Fibroblast of skin of right quadriceps (primary cell): ENCODE measurements around the gene ZNF536.
A peak's percentile ranks its signal among the peaks of the same experiment; 100 is the strongest.

ENCODE experiments used
- DNase-seq: peaks from one replicate; pipeline ENCODE4 v3.0.0-alpha.2; 2013

ZNF536 gene

DNA sequence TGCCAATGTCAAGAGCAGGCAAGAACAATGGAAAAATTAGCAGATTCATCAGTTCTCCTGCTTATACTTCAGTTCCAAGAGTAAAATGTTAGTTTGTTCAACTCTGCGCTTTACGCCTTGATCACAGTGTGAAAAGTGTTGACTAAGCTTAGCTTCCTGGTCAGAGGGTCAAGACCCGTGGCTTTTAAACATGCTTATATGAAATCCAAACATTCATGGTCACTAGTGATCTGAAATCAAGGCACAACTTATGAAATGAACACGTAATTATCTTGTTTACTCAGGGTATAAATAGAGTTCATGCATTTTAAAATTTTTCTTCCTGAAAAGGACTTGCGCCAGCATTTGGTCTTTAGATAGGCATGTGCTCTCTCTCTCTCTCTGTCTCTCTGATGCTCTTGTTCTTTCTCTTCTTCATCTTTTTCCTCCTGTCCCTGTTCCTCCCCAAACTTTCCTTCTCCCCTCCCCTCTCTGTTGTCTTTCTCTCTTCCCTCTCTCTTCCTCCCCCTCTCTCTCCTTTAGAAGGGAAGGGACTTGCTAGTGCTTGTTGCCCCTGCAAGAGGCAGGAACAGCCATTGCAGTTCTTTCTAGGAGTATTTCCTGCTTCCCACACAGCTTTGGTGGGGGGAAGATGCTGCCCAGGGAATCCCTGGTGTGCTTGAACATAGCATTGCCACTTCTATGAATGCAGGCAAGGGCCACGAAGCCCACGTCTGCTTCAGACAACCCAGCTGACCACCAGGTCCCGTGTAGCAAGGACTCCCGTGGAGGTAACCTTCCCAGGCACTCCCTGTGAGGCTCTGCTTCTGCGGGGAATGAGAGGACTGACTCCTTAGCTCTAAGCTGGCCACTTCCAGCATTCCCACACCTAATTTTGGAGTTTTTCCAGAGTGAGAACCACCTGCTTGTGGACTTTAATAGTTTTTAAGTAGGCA, 7.1 kb upstream of the ZNF536 start:
- no peak for DNase-seq

DNA sequence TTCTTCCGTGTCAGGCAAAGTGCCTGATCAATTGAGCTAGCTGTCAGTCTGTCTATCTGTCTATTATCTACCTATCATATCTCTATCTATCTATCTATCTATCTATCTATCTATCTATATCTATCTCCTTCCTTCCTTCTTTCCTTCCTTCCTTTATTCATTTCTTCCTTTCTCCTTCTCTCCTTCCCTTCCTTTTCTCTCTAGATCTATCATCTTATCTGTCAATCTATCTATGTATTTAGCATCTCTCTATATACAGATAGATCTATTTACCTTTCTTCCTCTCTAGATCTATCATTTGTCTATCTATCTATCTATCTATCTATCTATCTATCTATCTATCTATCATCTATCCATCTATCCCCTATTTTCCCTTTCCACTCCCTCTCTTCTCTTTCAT, 5.9 kb upstream of the ZNF536 start:
- no peak for DNase-seq

DNA sequence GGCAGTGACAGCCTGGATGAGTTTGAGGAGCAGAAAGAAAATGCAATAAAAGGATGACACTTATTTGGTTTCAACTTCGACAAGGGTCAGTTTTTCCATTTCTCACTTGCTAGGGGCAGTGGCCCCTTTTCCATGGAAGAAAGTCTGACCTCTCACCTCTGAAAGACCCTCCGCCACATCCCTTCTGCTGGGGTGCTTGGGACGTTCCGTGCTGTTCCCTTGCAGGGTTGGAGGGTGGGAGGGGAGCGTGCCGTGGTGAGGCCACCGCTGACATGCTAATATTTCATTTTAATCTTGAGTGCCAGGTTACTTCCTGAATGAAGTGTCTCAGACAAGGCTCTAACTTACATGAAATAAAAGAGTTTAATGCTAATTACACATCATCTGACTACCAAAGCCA, 5.2 kb upstream of the ZNF536 start:
- no peak for DNase-seq

DNA sequence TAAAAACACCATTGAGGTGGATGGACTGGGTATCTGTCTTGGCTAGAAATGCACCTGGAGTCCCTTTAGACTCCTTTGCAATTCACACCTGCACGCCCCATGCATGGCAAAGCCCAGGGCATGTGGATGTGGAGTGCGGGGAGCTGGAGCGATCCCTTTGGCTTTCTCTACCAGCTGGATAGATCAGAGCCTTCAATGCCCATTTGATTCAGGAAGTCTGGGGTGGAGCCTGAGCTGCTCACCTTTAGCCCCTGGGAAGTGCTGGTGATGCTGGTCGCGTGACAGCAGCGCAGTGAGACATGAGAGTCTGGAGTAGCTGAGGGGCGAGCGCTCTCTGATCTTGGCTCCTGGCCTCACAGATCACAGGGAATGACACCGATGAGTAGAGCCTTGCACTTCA, 4.8 kb upstream of the ZNF536 start:
- DNase-seq = no peak

DNA sequence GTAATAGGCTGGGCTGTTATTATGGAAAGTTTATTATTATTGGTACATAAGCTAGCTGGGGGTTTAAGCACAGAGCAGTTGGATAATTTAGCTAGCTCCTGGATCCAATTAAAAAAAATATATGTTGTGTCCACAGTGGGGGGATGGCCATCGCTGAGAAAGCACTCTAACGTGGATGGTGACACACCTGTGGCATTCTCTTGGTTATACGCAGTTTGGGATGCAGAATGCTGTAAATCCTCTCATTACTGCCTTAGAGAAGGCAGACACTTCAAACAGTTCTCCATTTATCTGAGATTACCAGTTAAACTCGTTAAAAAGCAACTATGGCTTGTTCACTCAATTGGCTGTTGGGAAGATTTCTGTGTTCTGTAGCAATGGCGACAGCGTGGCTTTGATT, 2.4 kb upstream of the ZNF536 start:
- no peak for DNase-seq

DNA sequence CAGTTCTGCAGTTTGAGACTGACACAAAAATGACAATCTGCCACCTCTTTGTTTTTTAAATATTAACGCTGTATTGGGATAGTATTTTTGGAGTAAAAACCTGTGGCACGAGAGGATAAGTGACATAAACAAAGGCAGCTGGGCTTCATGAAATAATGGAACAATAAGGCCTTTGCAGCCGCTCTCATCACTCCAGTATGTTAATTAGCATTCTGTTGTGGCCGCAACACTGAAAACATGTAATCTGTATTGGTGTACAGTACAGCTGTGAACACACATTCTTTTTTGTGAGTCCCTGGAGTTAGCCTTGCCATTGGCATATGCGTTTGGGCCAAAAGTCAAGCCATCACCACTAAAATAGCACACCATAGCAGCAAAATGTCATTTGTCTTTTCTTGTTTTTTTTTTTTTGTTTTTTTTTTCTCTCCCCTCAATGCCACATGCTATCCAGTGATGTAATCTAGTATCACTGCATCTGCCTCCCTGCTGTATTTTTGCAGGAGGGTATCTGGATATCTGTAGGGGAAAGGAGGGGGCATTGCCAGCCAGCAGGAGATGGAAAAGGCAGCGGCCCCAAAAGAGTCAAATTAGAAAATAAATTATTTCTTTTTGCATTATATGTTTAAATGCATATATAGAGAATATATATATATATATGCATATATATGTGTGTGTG, 885 bp upstream of the ZNF536 start:
- peak; percentile 28 for DNase-seq

DNA sequence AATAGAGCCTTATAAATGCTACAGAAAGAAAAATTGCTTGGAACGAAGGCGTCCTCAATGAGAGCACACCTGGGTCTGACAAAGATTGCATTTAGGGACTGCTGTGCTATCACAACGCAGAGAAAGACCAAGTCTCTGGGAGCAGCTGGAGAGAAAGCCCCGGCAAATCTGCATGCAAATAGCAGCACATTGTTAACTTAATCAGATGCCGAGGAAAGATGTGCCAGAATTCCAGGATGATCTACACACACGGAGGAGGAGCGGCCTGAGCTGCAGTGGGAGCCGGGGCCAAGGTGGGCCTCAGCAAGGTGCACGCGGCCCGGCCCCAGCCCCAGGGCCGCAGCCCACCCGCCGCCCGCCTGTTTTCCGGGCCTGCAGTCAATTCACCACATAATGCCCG, 1.4 kb downstream of the ZNF536 start:
- no peak for DNase-seq

DNA sequence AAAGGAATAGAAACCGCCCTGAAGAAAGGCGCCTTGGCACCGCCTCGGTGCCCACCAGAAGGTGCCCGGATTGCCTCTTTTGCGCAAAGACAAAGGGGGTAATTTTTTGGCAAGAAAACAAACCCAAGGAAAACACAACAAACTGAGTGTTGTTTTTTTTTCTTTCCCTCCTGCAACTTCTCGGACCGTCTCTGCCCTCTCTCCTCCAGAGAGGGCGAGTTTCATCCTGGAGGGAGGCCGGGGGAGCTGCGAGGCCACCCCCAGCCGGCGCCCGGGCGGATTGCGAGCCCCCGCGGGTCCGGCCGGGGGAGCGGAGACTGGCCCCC, 2.3 kb downstream of the ZNF536 start:
- DNase-seq = no peak

DNA sequence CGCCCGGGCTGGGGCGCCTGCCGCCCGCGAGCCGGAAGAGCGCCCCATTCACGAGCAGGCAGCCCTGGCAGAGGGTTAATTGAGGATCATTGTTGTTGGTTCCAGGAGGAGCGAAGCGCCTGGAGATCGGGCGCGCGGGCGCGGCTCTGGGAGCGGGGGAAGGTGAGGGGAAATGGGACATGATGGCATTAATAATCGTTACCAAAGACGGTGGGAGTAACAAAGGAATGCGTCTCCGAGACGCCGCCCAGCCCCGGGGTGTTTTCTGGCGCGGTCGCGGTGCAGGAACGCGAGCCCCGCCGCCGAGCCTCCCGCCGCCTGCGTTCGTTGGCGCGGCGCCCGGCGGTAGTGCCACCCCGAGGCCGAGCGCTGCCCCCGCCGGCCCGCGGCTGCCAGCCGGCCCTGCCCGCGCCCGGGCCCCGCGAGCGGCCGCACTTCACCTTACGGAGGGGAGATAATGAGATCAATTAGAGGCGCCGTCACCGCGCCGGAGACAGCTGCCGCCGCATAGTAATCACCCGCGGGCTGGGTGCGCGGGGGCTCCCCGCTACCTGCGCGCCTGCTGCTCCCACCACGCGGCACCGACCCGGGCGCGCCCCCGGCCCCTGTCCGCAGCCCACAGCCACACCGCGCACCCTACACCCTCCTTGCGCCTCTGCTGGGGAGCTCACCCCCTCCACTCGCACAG, 2.8 kb downstream of the ZNF536 start:
- DNase-seq = no peak

DNA sequence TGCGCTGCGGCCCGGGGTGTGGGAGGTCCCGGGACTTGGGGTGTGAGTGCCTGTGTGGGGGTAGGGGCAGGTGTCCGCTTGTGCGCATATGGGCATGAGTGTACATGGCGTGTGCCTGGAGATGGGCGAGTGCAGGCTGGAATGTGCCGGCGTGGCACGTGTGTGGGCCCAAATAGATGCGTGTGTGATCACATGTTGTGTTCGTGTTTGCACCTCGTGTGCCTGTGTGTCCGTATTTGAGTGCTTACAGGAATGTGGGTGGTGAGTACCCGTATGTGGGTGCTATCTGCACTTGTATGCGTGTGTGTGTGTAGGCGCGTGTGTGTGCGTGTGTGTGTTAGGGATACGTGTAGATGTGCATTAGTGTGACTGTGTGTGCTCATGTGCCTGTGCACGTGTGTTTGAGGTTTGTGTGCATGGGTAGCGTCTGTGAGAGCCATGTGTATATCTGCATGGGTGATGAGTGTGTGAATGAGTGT, 3.4 kb downstream of the ZNF536 start:
- no peak for DNase-seq

DNA sequence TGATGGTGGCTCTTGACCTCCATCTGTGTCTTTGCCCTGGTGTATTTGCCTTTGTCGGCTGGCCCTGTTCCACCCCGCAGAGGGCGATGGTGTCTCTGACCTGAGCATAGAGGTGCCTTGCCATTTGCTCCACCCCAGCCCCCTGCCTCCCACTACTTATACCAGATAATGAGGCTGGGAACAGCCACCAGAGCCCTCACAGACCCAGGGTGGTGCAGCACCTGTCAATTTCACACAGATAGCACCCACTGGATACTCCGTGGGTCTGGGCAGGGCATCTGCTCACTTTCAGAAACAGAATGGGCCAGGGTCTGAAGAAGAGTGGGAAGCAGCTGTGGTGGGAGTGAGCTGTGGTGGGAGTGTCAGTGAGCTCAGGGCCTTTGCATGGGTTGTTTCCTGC, 4.1 kb downstream of the ZNF536 start:
- no peak for DNase-seq

DNA sequence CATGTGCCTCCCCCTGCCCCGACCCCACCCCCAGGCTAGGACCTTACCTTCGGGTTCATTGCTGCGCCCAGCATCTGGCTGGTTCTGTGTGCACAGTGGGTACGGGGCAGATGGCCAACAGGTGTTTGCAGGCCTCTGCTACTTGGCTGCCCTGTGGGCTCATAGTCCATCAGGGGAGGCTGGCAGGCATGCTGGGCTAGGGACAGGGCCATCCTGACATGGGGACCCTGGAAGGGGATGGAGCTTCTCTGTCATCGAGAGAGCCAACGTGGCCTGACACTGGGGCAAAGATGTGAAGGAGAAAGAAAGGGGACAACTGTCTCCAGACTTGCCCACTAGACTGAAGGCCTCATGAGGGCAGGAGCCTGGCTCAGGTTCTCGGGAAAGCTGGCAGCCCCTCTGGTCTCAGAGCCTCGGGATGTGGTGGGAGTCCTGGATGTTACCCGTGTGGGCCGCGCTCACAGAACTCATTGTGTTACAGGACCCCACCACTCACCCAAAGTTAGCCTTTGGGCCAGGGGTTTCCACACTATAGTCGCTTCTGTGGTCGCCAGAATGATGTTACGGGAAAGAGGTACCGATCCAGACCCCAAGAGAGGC, 4.7 kb downstream of the ZNF536 start:
- no peak for DNase-seq

DNA sequence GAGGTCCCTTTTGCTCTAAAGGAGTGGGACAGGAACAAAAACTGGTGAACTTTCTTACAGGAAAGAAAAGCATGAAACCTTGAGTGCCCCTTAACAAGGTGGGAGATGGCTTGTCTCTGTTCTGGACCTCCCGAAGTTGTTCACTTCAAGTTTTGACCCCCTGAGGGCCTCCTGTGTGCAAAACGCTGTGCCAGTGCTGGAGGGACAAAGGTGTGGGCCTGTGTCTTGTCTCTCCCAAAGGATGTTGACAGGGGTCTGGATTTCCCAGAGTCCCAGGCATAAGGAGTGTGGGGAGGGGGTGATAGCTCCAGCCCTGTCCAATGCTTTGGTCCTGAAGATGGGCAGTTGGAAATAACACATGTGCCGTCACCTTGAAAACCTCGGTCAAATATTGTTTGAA, 6.5 kb downstream of the ZNF536 start:
- DNase-seq = no peak

DNA sequence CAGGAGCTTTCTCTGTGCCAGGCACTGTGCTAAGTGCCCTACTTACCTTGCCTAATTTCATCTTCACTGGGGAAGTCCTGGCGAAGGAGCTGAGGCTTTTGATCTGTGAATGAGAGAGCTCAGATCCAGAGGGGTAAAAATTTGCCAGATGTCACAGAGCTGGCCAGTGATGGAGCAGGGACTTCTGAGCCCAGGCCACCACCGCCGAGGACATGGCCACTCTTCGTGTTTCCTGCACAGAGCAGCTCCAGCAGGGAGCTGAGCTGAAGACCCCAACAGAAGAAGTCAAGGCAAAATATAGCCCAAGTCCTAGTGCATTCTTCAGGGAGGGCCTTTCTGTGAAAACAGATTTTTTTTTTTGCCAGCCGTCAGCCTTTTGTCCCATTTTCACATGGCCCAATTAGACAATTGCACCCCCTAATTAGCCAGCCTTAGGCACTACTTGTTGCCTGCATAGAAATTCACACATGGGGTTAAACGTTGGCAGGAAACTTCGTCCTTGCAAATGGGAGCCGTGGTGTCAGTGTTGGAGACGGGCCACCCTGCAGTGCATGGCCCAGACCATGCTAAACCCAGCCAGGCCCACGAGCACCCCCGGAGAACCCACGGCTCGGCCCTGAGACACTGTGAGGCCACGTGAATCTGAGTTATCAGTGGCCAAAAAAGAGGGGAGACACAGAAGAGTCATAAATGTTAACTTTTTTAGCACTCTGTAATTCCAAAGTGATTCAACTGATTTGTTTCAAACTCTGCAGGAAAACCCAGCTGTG, 7.8 kb downstream of the ZNF536 start:
- no peak for DNase-seq

DNA sequence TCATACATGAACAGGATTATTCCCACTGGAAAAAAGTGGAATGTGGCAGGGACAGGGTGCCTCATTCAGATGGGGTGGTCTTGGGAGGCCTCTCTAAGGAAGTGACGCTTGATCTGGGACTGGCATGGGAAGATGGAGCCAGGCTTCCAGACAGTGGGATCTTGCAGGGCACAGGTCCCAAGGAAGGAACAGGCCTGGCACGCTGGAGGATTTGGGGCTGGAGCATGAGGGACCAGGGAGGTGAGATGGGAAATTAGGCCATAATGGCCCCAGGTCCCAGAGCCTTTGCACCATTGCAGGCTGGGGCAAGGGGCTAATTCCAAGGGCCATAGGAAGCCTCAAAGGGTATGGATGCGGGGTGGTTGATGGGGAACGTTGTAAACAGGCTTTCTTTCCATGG, 9.2 kb downstream of the ZNF536 start:
- DNase-seq = no peak

DNA sequence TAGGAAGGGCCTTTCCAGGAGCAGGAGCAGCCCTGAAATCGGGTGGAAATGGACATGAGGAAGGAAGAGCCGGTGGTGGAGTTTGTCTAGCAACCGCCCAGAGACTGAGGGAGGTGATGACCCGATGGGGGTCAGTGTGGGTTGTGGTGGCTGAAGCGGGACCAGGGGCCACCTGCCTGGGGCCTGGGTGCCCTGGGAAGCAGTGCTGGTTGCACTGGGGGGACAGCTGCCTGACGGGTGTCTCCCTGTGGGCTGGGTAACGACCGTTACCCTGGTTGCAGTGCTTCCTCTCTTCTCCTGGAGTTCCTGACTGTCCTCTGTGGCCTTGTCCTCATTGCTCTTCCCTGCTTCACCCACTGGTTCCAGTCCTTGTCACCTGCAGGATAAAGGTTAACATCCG, 13.0 kb downstream of the ZNF536 start:
- DNase-seq = no peak

DNA sequence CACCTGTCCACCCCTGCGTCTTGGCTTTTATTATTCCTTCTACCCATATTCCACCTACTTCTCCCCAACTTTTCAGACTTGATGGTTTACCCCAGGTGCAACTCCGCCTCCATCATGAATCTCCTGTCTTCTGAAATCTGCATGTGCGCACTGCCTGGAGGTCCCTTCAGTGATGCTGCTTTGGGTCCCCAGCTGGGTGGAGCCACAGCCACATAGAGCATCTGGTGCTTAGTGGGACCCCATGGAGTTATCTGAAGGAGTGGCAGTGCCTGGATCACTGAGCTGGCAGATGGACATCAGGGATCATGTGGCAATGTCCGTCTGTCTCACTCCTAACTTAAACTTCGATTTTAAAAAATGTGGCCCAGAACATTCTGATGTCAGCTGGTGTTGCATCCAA, 13.5 kb downstream of the ZNF536 start:
- DNase-seq = no peak

DNA sequence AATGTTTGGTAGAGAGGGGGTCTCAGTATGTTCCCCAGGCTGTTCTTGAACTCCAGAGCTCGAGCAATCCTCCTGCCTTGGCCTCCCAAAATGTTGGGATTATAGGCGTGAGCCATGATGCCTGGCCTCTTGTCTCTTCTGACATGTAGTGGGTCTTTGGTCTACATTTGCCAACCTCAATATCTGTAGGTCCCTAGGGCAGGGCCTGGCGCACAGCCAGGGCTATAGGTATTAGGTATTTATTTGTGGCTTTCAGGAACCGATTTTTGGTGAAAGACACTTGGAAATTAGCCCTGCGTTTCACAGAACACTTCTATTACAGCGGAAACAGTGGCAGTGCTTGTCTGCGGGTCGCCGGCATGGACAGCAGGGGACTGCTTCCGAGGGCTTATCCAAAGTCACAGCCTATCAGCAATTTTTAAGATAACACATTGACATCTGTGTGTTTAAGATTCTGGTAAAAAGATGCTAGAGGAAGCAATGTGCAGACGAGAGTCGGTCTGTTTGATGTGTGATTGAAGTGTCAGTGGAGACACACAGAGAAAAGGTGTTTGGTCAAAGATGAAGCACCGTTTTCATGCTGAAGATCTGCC, 14.5 kb downstream of the ZNF536 start:
- DNase-seq = no peak

DNA sequence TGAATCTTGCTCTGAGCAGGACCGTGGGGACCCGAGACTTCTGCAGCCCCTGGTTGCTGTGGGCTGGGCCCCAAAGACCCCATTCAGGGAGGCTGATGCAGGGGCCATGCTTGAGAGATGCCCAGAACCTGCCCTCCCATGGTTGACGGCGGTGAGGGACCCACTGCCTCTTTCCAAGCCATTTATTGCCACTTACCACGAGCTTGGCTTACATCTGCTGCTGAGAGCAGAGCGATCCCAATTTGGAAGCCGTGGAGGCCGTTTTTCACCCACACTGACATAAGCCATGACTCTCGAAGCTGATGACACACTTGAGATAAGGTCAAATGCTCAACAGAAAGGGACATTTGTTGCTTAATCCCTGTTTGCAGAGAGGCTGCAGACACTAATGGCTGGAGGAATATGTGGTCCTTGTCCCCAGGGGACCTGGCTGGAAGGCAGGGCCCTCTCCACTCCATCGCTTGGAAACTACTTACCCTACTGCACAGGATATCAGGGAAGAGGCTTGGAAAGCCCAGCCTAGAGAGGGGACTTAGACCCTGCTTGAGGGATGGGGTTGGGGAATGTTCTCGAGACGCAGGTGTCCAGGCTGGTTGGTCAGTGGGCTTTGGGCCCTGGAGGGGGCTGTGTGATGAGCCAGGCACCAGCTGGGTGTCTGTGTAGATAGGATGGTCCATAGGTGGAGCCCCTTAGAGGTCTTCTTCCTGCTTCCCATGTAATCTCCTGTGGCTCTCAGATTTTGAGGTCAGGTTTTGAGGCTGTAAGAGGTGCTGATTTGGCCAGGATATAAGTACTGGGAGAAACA, 15.3 kb downstream of the ZNF536 start:
- DNase-seq = no peak

DNA sequence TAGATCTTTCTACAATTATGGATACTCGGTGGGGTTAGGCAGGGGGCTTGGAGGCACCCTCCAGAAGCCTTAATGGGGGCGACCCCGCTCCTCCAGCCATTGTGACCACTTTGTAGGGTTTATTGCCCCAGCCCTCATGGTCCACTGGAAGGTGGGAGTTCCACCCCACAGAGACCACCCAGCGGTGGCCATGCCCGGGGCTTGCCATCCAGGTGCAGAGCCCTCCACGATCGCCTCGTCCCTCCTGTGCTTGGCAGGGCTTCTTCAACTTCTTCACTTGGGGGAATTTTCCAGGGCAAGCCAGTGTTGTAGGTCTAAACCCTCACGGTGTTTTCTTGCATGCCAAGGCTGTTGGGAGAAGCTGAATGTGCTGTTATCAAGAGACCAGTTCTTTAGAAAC, 16.1 kb downstream of the ZNF536 start:
- DNase-seq = no peak

DNA sequence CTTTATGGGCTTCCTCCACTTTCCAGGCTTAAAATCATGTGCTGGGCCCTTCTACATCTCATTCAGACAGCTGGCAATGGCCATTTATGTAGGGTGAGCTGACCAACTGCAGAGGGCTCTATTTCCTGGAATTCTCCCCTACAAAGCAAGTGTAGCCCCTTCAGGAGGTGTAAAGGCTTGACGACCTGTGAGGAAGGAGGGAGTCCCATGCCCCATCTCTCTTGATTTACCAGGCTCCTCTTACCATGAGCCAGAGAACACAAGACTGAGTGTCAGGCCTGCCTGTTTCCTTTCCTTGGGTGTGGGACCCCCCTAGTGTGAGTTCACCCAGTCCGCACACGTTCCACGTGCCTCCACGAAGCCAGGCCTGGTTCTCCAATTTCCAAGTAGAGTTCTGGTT, 16.6 kb downstream of the ZNF536 start:
- DNase-seq = no peak
